ENCODE measurements around the gene MYL9. TPM values are rescaled to one million over a fixed set of nuclear protein-coding genes. Genes with fewer than 3 reads are reported as not detected.
"Not testable (repeated sequence)": the region's sequence is repeated elsewhere in the genome, so short reads cannot be mapped to it uniquely, and the experiment has no call there.

The MYL9 gene
- total RNA-seq = 0.41 TPM

- no peak for FAIRE-seq
- peak in 1 of 2 donors; percentile 61 for DNase-seq (ENCODE audit: low spot score in 2 of 2)
Measured at GRCh38 chr20:36541227-36541767, at the start of gene MYL9. Gene MYL9, plus strand, starts transcription at chr20:36541519. Its CDS starts 3,366 bp downstream, at chr20:36544885.

- FAIRE-seq (no peak), DNase-seq (ENCODE audit: low spot score in 2 of 2) (no peak)
Measured at GRCh38 chr20:36491901-36492617, 49.3 kb upstream of the MYL9 start.

- DNase-seq (ENCODE audit: low spot score in 2 of 2) = no peak
- FAIRE-seq = no peak
Measured at GRCh38 chr20:36493051-36493800, 48.1 kb upstream of the MYL9 start.

- FAIRE-seq = no peak
Measured at GRCh38 chr20:36493801-36494114, 47.6 kb upstream of the MYL9 start.

GRCh38 chr20:36496707-36497669, 44.3 kb upstream of the MYL9 start:
- DNase-seq (ENCODE audit: low spot score in 2 of 2) = no peak
- no peak for FAIRE-seq

More at GRCh38 chr20:36493801-36494114, 47.6 kb upstream of the MYL9 start:
- no peak for DNase-seq (ENCODE audit: low spot score in 2 of 2)

- FAIRE-seq (no peak), DNase-seq (ENCODE audit: low spot score in 2 of 2) (no peak)
Measured at GRCh38 chr20:36497856-36498255, 43.5 kb upstream of the MYL9 start.

GRCh38 chr20:36498386-36499179, 42.7 kb upstream of the MYL9 start:
- DNase-seq (ENCODE audit: low spot score in 2 of 2) (no peak), FAIRE-seq (no peak)

GRCh38 chr20:36499211-36499610, 42.1 kb upstream of the MYL9 start:
- FAIRE-seq (no peak), DNase-seq (ENCODE audit: low spot score in 2 of 2) (no peak)

GRCh38 chr20:36499723-36500501, 41.4 kb upstream of the MYL9 start:
- FAIRE-seq = no peak

GRCh38 chr20:36501367-36502006, 39.8 kb upstream of the MYL9 start:
- DNase-seq (ENCODE audit: low spot score in 2 of 2) = no peak
- FAIRE-seq = no peak

More at GRCh38 chr20:36499723-36500501, 41.4 kb upstream of the MYL9 start:
- no peak for DNase-seq (ENCODE audit: low spot score in 2 of 2)

- no peak for FAIRE-seq
Measured at GRCh38 chr20:36504295-36504694, 37.0 kb upstream of the MYL9 start.

GRCh38 chr20:36506253-36506652, 35.1 kb upstream of the MYL9 start:
- no peak for FAIRE-seq
- DNase-seq (ENCODE audit: low spot score in 2 of 2) = no peak

More at GRCh38 chr20:36504295-36504694, 37.0 kb upstream of the MYL9 start:
- no peak for DNase-seq (ENCODE audit: low spot score in 2 of 2)

GRCh38 chr20:36507746-36508145, 33.6 kb upstream of the MYL9 start:
- FAIRE-seq (no peak), DNase-seq (ENCODE audit: low spot score in 2 of 2) (no peak)

- FAIRE-seq (no peak), DNase-seq (ENCODE audit: low spot score in 2 of 2) (no peak)
Measured at GRCh38 chr20:36519012-36519719, 22.2 kb upstream of the MYL9 start.

- FAIRE-seq (no peak), DNase-seq (ENCODE audit: low spot score in 2 of 2) (no peak)
Measured at GRCh38 chr20:36519944-36520343, 21.4 kb upstream of the MYL9 start.

GRCh38 chr20:36521526-36521925, 19.8 kb upstream of the MYL9 start:
- no peak for DNase-seq (ENCODE audit: low spot score in 2 of 2)
- no peak for FAIRE-seq

- FAIRE-seq; DNase-seq (ENCODE audit: low spot score in 2 of 2): not testable (repeated sequence)
Measured at GRCh38 chr20:36522412-36522811, 18.9 kb upstream of the MYL9 start.

GRCh38 chr20:36523341-36523740, 18.0 kb upstream of the MYL9 start:
- DNase-seq (ENCODE audit: low spot score in 2 of 2) (no peak), FAIRE-seq (no peak)

Measured in frontal cortex (tissue), 4 donors.